ENCODE measurements around the gene GRM8. TPM values are rescaled to one million over a fixed set of nuclear protein-coding genes. Genes with fewer than 3 reads are reported as not detected.
A peak's percentile ranks its signal among the peaks of the same experiment; 100 is the strongest.

The GRM8 gene
- total and polyA plus RNA-seq, 9 of the 15 experiments (the other 6 are each of a cell fraction or from before 2014, with no cell fraction given): 0.13 TPM; not detected in 7

- TF ChIP-seq, protein P1, sequence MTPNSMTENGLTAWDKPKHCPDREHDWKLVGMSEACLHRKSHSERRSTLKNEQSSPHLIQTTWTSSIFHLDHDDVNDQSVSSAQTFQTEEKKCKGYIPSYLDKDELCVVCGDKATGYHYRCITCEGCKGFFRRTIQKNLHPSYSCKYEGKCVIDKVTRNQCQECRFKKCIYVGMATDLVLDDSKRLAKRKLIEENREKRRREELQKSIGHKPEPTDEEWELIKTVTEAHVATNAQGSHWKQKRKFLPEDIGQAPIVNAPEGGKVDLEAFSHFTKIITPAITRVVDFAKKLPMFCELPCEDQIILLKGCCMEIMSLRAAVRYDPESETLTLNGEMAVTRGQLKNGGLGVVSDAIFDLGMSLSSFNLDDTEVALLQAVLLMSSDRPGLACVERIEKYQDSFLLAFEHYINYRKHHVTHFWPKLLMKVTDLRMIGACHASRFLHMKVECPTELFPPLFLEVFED (CRISPR knock-in tag; conservative IDR thresholded peaks at IDR 0.05): no peak
- no peak for TF ChIP-seq POLR2H (tag; IDR thresholded peaks at IDR 0.05; ENCODE audit: low read depth)
These were observed 233.9 kb downstream of the GRM8 start (continued) for GRCh38 chr7:127018889-127019288.

DNA sequence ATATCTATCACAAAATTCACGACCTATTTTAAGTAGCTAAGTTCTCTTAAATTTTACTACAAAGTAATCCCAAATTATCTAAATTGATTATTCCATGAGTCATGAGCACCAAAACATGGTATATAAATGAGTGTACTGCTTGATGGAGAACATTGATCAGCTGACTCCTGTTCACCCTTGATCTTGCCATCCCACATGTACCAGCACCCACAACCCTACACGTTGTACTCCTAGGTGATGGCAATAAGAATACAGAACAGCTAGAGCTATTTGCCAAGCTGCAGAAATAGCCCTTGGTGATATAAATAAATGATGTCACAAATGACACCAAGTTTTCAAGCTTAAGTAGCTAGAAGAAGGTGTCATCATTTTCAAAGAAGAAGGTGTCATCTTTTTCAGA is 235.5 kb downstream of the GRM8 start:
- Histone ChIP-seq H3K27ac (ENCODE audit: extremely low read depth, low read depth, low read length) (no peak overlapping the region), H3K4me2 (ENCODE audit: insufficient read depth, low read length) (no peak overlapping the region), H3K9me3 (replicated peaks; ENCODE audit: control insufficient read depth, insufficient read depth, low read depth, low read length) (no peaks in the 10 kb centered on the region; the same call in 1 of the 2 replicates), H3K9me1 (ENCODE audit: control insufficient read depth, insufficient read depth, low read length) (no peaks in the 10 kb centered on the region), H2AFZ (ENCODE audit: low read depth, low read length) (no peak overlapping the region), H3K79me2 (ENCODE audit: control insufficient read depth, insufficient read depth, low read length) (no peaks in the 10 kb centered on the region), H3K27me3 (ENCODE audit: control insufficient read depth in 2 of 2, insufficient read depth in 2 of 2, low read length in 2 of 2) (no peaks in the 10 kb centered on the region), H3K36me3 (ENCODE audit: control insufficient read depth, insufficient read depth, low read length) (no peaks in the 10 kb centered on the region), H3K4me1 (replicated peaks in 1 of 2; ENCODE audit: control insufficient read depth in 2 of 2, insufficient read depth in 2 of 2, low read length in 2 of 2) (no peaks in the 10 kb centered on the region), H3K4me3 (no peak overlapping the region), H4K20me1 (replicated peaks; ENCODE audit: control insufficient read depth, insufficient read depth, low read length) (no peaks in the 10 kb centered on the region), H3K9ac (ENCODE audit: insufficient read depth in 1 of 2, low read depth in 2 of 2, low read length in 2 of 2) (no peak overlapping the region)
- 0% methylated on average over 2 of the region's 2 CpGs for WGBS (ENCODE audit: insufficient coverage, low coverage, missing lambda C conversion rate)
- ChIA-PET POLR2A (no interaction called here), CTCF (ENCODE audit: low intra/inter-chr PET ratio) (no interaction called here)
- ATAC-seq (no peak), DNase-seq (ENCODE audit: extremely low read depth in 1 of 4, low spot score in 3 of 4) (no peak), FAIRE-seq (peak; percentile 6)
- in situ Hi-C loops (cut with MboI): no loop called here
- TF ChIP-seq CBX3 (IDR thresholded peaks at IDR 0.05; ENCODE audit: borderline replicate concordance in 1 of 2, low read length in 2 of 2) (no peak), ZBTB7A (IDR thresholded peaks at IDR 0.05; ENCODE audit: borderline replicate concordance, control insufficient read depth, low read depth, low read length) (no peak)
- BruUV-seq (replicated peaks): no TSS peak
- intact Hi-C loops (cut with micrococcal nuclease): no loop called here

All from K562 (cell line).